GM18873 (cell line): Measurements from ENCODE around the gene ATP10B.
"Not testable (repeated sequence)": the region's sequence is repeated elsewhere in the genome, so short reads cannot be mapped to it uniquely, and the experiment has no call there.

ENCODE experiments used
- ATAC-seq: cut with Tn5 transposase; IDR thresholded peaks from one replicate; pipeline ENCODE4 v1.9.1; 2021; ENCODE audit warnings: mild to moderate bottlenecking, moderate library complexity, moderate number of reproducible peaks; ENCODE audit not compliant: unreplicated experiment, low FRiP score

Gene ATP10B, protein sequence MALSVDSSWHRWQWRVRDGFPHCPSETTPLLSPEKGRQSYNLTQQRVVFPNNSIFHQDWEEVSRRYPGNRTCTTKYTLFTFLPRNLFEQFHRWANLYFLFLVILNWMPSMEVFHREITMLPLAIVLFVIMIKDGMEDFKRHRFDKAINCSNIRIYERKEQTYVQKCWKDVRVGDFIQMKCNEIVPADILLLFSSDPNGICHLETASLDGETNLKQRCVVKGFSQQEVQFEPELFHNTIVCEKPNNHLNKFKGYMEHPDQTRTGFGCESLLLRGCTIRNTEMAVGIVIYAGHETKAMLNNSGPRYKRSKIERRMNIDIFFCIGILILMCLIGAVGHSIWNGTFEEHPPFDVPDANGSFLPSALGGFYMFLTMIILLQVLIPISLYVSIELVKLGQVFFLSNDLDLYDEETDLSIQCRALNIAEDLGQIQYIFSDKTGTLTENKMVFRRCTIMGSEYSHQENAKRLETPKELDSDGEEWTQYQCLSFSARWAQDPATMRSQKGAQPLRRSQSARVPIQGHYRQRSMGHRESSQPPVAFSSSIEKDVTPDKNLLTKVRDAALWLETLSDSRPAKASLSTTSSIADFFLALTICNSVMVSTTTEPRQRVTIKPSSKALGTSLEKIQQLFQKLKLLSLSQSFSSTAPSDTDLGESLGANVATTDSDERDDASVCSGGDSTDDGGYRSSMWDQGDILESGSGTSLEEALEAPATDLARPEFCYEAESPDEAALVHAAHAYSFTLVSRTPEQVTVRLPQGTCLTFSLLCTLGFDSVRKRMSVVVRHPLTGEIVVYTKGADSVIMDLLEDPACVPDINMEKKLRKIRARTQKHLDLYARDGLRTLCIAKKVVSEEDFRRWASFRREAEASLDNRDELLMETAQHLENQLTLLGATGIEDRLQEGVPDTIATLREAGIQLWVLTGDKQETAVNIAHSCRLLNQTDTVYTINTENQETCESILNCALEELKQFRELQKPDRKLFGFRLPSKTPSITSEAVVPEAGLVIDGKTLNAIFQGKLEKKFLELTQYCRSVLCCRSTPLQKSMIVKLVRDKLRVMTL (N-terminal part only)

DNA sequence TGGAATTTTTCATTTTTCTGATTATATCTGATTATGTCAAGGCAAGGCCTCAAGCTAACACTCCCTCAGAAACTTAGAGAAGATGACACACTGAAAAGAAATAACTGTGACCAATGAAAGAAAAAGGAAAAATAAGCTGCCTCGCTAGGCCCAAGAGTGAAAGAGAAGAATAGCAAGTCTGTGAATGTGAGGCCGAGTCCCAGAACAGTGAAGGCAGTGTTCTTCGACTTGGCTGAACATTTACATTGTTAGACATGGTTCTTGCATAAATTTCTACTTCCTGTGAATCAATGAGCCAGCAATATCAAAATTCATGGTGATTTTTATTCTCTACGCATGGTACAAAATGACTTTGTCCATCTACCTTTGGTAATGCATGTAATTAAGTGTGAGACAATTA, at the start of gene ATP10B:
ATP10B (minus strand) TSS at position 163 of the 400 bp plus-strand sequence. CDS start 164,137 bp downstream, outside the sequence.
- no peak for ATAC-seq

DNA sequence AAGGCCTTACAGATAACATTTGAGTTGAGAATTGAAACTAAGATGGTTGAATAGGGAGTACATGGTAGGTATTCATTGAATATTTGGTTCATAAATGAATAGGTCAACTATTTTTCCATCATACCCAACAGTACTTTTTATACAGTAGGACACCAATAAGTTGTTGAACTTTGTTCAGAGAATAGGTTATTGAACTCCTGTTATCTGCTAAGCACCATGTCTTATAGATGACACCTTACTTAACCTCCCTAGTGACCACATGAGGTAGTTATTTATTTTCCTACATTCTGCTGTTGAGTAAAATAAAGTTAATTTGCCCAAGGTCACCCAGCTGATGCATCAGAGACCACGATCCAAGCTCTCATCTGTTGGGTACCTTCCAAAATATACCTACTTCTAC, 49.6 kb upstream of the ATP10B start:
- ATAC-seq = no peak

DNA sequence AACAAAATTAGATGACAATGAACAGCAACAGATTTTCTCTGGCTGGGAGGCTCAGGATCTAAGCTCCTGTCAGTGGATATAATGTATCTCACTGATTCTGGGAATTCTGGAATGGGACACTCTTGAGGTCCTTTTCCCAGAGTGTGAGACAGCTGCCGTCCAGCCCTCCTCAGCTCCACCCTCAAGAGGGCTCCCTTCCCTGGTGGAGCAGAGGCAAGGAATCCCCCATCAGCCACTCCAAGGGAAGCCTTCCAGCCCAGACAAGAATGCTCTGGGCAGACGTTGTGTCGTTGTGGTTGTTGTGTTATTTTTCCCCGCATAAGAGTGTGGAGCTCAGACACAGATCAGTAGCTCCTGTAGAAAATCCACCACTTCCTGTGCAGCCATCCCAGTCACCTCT, 47.7 kb upstream of the ATP10B start:
- ATAC-seq = no peak

DNA sequence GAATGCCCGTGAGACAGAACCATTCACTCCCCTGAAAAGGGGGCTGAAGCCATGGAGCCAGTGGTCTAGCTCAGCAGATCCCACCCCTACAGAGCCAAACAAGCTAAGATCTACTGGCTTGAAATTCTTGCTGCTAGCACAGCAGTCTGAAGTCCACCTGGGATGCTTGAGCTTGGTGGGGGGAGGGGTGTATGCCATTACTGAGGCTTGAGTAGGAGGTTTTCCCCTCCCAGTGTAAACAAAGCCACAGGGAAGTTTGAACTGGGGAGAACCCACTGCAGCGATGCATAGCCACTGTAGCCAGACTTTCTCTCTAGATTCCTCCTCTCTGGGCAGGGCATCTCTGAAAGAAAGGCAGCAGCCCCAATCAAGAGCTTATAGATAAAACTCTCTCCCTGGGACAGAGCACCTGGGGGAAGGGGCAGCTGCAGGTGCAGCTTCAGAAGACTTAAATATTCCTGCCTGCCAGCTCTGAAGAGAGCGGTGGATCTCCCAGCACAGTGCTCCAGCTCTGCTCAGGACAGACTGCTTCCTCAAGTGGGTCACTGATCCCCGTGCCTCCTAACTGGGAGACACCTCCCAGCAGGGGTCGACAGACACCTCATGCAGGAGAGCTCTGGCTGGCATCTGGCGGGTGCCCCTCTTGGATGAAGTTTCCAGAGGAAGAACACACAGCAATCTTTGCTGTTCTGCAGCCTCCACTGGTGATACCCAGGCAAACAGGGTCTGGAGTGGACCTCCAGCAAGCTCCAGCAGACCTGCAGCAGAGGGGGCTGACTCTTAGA, 41.4 kb upstream of the ATP10B start:
- ATAC-seq = not testable (repeated sequence)

DNA sequence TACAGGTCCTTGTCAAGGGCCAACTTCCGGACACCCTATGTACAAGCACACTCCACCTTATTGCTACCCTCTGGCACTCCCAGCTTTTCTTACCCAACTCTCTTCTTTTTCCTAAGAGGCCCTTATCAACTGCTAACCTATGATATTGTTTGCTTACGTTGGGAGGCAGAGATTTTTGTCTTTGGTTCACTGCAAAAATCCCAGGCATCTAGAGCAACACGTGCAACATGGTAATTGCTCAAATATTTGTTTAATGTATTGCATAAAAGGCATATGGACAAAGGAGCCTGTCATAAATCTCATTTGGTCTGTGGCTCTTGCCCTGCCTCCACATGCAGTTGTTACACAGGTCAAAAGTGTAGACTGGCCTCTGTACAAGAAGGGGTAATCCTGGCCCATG, 35.8 kb upstream of the ATP10B start:
- no peak for ATAC-seq

DNA sequence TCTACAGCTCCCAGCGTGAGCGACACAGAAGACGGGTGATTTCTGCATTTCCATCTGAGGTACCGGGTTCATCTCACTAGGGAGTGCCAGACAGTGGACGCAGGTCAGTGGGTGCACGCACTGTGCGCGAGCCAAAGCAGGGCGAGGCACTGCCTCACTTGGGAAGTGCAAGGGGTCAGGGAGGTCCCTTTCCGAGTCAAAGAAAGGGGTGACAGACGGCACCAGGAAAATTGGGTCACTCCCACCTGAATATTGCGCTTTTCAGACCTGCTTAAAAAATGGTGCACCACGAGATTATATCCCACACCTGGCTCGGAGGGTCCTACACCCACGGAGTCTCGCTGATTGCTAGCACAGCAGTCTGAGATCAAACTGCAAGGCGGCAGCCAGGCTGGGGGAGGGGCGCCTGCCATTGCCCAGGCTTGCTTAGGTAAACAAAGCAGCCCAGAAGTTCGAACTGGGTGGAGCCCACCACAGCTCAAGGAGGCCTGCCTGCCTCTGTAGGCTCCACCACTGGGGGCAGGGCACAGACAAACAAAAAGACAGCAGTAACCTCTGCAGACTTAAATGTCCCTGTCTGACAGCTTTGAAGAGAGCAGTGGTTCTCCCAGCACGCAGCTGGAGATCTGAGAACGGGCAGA, 21.7 kb upstream of the ATP10B start:
- ATAC-seq = not testable (repeated sequence)

DNA sequence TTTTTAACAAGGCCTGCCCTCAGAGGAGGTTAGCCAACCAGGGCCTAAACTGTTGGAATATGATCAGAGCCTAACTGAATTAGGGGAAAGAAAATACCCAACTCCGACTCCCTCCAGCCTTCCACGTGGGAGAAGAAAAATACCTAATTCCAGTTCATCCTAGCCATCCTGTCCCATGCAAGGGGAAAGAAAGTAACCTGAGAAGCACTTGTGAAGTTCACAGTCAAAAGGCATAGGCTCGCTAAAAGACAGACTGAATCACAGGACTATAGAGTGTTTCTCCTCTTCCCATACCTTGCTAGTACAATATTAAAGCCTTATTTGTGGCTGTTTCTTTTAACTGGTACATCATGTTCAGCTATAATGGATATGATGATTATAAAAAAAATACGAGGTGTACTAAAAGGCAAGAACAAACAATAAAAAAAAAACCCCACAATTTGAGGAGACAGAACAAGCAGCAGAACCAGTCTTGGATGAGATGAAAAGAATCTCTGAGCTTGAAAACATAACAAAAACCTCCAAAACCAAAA, 18.0 kb upstream of the ATP10B start:
- ATAC-seq = no peak

DNA sequence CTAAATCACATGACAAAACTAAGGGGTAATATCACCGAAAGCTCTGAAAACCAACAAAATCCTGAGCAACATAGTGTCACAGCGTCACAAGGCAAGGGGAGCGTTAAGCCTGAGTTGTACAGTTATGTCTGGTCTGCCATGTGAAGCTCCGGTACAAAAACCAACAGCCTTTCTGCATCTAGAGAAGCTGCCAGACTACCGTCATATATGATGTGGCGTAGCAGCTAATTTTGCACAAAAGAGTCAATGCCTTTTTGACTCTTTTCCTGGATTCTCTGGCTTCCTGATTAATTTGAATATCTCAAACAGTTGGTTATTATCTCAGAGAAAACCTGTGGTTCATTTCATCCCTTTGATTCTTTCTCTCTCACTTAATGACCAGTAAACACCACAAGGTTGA, 16.0 kb upstream of the ATP10B start:
- no peak for ATAC-seq

DNA sequence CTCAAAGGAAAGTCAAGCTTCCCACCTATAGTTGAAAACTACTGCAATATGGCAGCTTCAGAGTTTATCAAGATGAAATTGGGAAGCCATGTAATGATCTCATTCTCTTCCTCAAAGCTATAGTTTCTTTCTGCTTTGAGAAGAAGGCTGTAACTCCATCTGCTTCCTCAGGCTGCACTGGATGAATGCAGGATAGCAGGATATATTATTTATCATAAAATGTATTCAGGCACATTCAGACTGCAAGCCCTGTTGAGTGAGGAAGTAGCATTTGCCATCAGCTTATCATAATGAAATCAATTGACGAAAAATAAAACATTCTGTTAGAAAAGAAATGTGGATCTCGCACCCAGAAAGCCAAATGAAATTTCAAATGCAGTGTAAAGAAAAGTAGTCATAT, 560 bp downstream of the ATP10B start:
- no peak for ATAC-seq

DNA sequence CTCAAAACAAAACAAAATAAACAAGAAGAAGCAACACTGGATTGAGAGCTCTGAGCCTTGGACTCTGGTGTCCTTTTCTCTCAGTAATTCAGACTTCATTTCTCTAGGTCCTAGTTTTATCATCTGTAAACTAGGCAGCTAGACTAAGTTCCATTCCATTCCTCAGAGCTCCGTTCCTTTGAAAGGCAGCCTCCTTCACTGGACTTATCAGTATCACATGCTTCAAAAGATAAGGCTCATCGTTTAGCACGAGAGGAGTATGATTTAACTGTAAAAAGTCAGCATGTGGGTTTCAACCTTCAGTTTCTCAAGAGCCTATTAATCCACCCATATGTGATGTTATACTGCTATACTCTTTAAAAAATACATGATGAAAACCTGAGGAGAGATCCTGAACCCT, 1.6 kb downstream of the ATP10B start:
- ATAC-seq = no peak

DNA sequence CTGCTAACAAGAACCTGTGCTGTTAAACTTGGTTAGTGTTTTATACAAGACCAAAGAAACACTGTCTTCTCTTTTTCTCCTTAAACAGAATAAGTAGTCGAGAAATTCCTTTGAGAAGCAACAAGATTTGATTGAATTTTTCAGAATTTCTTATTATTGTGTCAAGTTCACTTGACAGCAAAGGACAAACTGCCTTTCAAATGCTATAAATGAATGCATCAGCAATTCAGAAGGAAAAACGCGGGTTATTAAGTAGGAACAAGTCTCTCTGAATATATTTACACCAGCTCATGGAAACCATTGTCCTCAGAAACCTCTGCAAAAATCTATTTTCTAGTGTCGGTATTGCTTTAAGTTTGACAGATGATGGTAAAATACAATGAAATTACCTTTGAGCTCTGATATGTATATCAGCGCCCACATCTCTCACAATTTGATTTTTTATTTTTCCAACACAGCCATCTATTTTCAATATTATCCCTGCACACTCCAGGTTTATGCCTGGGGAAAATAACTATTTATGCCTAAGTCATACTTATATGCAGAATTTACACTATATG, 4.4 kb downstream of the ATP10B start:
- no peak for ATAC-seq

DNA sequence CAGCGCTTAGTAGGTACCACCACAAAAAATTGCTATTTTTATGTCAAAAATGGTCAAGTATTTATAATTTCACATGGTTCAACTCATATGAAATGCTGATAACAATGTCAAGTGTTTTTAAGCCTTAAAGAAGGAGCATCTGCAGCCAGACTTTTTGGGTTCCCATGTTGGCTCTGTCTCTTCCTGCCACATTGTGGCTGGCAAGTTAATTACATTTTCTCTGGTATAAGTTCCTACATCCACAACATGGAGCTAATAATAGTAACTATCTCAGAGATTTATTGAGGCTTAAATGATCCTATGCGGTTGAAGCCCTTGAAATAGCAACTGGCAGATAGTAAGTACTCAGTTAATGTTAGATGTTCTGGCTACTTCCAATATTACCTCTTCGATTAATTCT, 5.4 kb downstream of the ATP10B start:
- no peak for ATAC-seq

DNA sequence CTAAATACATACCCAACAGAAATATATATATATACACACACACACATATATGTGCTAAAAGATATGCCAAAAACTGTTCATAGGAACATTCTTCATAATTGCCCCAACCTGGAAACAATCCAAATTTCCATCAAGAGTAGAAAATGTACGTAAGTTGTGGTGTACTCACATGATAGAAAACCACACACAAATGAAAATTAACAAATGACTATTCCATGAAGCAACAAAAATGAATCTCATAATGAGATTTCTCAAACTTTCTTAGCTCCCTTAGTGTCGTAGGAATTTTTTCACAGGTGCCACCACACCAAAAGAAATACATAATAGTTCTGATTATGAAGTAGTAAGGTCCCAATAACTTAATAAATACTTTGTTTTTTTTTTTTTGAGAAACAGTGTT, 7.8 kb downstream of the ATP10B start:
- no peak for ATAC-seq

DNA sequence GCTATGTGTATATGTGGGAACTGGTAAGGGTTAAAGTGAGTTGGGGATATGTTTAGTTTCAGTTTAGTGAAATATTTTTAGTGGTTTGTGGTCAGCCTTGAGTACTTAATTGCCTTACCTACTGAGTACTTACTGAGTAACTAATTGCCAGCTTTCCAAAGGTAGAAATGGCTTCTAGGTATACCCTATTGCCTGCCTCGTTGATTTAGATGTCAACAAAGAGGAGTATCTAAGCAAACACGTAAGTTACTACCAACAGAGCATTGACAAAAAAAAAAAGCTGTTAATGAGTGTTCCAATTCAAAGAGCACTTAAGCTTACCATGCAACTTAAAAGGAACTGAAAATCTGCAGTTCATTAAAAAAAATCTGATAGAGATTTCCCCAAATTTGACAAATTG, 8.8 kb downstream of the ATP10B start:
- peak; percentile 99 for ATAC-seq

DNA sequence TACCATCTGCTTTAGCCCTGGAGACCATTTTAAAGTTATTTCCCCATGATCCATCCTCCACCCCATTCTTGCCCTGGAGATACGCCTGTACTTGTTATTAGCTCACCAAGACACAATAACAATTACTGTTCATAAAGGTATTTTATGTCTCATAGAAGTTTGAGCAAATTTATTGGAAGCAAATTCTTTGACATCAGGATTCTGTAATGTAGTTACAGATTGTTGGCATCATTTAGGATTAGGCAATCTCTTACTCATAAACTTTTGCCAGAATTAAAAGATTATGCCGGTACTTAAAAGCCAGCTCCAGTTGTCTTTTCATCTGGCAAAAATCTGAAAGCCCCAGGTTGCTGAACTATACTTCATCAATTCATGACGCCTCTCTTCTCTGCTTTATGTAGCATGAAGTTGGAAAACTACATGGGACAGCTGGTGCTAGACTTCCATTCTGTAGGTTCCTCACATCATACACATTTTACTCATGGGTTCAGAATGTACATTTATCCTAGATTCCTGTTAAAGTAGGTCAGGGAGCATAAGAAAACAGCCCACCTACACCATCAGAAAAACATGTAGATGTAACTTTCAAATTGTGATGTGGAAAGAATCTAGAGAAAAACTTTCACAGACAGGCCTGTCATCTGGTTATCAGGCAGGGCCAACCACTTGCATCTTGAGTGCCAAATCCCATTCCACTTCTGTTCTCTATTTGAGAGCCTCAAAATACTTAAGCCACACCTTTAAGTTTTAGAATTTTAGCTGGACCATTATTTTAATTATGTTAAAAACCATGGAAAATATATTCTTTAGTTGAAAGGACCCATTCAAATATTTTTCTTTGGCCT, 14.0 kb downstream of the ATP10B start:
- no peak for ATAC-seq

DNA sequence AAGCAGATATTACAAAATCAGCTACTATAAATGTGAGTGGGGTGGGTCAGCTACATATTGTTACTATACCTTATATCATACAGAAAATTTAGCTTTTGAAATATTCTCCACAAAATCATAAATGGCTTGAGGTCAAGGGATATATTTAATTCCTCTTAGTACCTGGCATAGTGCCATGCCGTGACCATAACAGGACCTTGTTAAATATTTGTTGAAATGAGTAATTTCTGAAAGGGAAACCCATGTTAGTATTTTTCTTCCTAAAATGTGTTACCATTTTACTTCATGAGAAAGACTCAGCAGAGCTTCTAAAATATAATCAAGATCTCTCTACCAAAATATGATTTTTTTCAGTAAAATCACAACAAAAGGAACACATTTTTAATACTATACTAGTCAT, 14.8 kb downstream of the ATP10B start:
- ATAC-seq = no peak

DNA sequence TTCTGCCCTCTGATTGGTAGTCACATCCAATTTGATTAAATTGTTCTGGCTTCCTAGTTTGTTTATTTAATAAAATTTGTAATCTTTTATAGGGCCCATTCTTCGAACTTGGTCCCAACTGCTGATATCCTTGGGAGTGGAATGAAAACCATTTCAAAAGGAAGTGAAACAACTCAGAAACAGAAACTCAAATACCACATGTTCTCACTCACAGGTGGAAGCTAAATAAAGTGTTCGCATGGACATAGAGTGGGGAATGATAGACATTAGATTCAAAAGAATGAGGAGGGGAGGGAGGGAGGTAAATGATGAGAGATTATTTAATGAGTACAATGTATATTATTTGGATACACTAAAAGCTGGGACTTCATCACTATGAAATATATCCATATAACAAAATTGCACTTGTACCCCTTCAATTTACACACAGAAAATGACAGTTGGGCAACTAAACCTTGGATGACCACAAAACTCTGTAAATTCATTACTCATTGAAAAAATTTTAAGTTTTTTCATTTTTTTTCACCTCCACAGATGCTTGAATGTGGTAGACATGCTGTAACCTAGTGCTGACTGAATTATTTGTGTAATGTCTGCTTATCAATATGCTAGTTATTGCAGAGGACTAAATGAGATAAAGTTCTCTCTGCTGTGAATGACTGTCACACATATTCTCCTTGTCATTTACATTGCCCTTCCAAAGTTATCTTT, 16.0 kb downstream of the ATP10B start:
- ATAC-seq = no peak

DNA sequence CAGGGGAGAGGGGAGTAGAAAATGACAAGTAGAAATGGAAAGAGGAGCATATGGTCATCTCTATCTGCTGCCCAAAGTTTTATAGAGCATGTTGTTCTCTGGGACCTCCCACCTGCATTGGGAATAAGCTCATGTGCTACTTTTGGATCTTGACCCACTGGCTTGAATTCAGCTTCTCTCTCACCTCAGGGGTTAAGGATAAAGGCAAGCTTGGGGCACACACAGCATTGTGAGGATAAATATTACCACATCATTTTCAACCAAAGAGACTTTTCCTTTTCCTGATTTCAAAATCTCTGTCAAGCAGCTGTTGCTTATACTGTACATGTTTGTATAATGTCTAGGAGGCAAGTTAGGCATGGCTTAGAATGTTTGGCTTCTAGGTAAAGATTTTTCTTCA, 16.6 kb downstream of the ATP10B start:
- ATAC-seq = no peak
